Brain pericyte (primary cell): ENCODE measurements around the gene PPFIA3.
"Not testable (repeated sequence)": the region's sequence is repeated elsewhere in the genome, so short reads cannot be mapped to it uniquely, and the experiment has no call there.

Experiments
- DNase-seq: peaks from one replicate; pipeline ENCODE4 v3.0.0-alpha.2; 2012; ENCODE audit warnings: low read depth, low spot score

Gene PPFIA3

GRCh38 chr19:49173198-49173597 is 53.9 kb downstream of the PPFIA3 start:
- DNase-seq = no peak

- no peak for DNase-seq
Observed at GRCh38 chr19:49180659-49181058, 61.3 kb downstream of the PPFIA3 start.

GRCh38 chr19:49182010-49182847 is 62.9 kb downstream of the PPFIA3 start:
- not testable (repeated sequence) for DNase-seq

- DNase-seq = no peak
Observed at GRCh38 chr19:49182848-49183375, 63.6 kb downstream of the PPFIA3 start.

- no peak for DNase-seq
Observed at GRCh38 chr19:49186108-49186507, 66.8 kb downstream of the PPFIA3 start.

GRCh38 chr19:49188626-49189200 is 69.4 kb downstream of the PPFIA3 start:
- DNase-seq = no peak

GRCh38 chr19:49189259-49189658 is 69.9 kb downstream of the PPFIA3 start:
- no peak for DNase-seq

- no peak for DNase-seq
Observed at GRCh38 chr19:49190781-49191180, 71.4 kb downstream of the PPFIA3 start.

- no peak for DNase-seq
Observed at GRCh38 chr19:49193822-49194394, 74.6 kb downstream of the PPFIA3 start.

GRCh38 chr19:49194408-49194807 is 75.1 kb downstream of the PPFIA3 start:
- no peak for DNase-seq

- no peak for DNase-seq
Observed at GRCh38 chr19:49196527-49197240, 77.3 kb downstream of the PPFIA3 start.

GRCh38 chr19:49200238-49200862 is 81.0 kb downstream of the PPFIA3 start:
- DNase-seq = no peak
